Gastrocnemius medialis (tissue), 4 donors: ENCODE data around the gene WDFY4.

ENCODE experiments used
- POLR2A ChIP-seq, 2 donors: fragments of 450-650 bp; IDR thresholded peaks; one replicate each; pipeline ENCODE4 v1.6.1; 2017; ENCODE audit warnings: antibody characterized with exemption in 2 of 2, mild to moderate bottlenecking in 2 of 2, moderate library complexity in 2 of 2
- TF ChIP-seq, protein P1 (sequence below), 5 experiments: fragments of 450-650 bp in 3 of 5; fragments of 200-600 bp in 2 of 5; sonication (generic) in 2 of 5; IDR thresholded peaks in 4 of 5; conservative IDR thresholded peaks in 1 of 5; 1 replicate in 4 of 5; 2 replicates in 1 of 5; pipeline ENCODE4 v1.5.1; 2016 to 2019; ENCODE audit warnings: antibody characterized with exemption in 5 of 5, mild to moderate bottlenecking in 3 of 5, moderate library complexity in 3 of 5

- TF ChIP-seq, protein P1, sequence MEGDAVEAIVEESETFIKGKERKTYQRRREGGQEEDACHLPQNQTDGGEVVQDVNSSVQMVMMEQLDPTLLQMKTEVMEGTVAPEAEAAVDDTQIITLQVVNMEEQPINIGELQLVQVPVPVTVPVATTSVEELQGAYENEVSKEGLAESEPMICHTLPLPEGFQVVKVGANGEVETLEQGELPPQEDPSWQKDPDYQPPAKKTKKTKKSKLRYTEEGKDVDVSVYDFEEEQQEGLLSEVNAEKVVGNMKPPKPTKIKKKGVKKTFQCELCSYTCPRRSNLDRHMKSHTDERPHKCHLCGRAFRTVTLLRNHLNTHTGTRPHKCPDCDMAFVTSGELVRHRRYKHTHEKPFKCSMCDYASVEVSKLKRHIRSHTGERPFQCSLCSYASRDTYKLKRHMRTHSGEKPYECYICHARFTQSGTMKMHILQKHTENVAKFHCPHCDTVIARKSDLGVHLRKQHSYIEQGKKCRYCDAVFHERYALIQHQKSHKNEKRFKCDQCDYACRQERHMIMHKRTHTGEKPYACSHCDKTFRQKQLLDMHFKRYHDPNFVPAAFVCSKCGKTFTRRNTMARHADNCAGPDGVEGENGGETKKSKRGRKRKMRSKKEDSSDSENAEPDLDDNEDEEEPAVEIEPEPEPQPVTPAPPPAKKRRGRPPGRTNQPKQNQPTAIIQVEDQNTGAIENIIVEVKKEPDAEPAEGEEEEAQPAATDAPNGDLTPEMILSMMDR (IDR thresholded peaks at IDR 0.05 in 4 of 5, conservative IDR thresholded peaks at IDR 0.05 in 1 of 5), result no peak
- TF ChIP-seq POLR2A (IDR thresholded peaks at IDR 0.05), result no peak
Observed at GRCh38 chr10:48973065-48973464, 288.4 kb downstream of the WDFY4 start.
